ENCODE results near the gene CRLF2. TPM values are rescaled to one million over a fixed set of nuclear protein-coding genes. Genes with fewer than 3 reads are reported as not detected.
"Not testable (repeated sequence)": the region's sequence is repeated elsewhere in the genome, so short reads cannot be mapped to it uniquely, and the experiment has no call there.

CRLF2 gene
- total RNA-seq, 5 donors from 2014 or later (not counting 1 experiment from before 2014, with no cell fraction given): 0.48 to 1.9 (median 0.82) TPM

- H3K27me3 ChIP-seq (replicated peaks in 1 of 2; ENCODE audit: control insufficient read depth in 2 of 2, extremely low read depth in 1 of 2, insufficient read depth in 2 of 2, low read length in 1 of 2); H3K9me3 Mint-ChIP-seq; H3K4me3 ChIP-seq (ENCODE audit: control insufficient read depth in 1 of 2, extremely low read depth in 1 of 2, low read length in 1 of 2); H3K9me3 ChIP-seq; H3K4me1 ChIP-seq (ENCODE audit: control insufficient read depth in 1 of 2, extremely low read depth in 1 of 2, insufficient read depth in 2 of 2, low read length in 2 of 2); DNase-seq; ATAC-seq (replicated peaks in 1 of 4); H3K4me3 Mint-ChIP-seq; H3K36me3 ChIP-seq (ENCODE audit: control insufficient read depth in 2 of 2, extremely low read depth in 1 of 2, insufficient read depth in 1 of 2, low read length in 1 of 2); CTCF ChIA-PET; H3K36me3 Mint-ChIP-seq; H3K27ac ChIP-seq (ENCODE audit: low read length); POLR2A ChIA-PET; H3K27me3 Mint-ChIP-seq; H3K27ac Mint-ChIP-seq; H3K4me1 Mint-ChIP-seq: not testable (repeated sequence)
- 76% methylated on average over 15 of the region's 22 CpGs for WGBS (ENCODE audit: insufficient coverage)
Observed at GRCh38 chrX:1173435-1173834, 39.0 kb downstream of the CRLF2 start.

- ChIA-PET CTCF (no interaction called here), POLR2A (no interaction called here)
- Mint-ChIP-seq H3K36me3 (no peaks in the 10 kb centered on the region), H3K27ac (no peak overlapping the region), H3K9me3 (no peaks in the 10 kb centered on the region), H3K4me1 (peaks cover 1 to 10% (median 8%) of the 10 kb centered on the region in 3 donors), H3K27me3 (peaks cover 0 to 5% of the 10 kb centered on the region in 2 donors), H3K4me3 (no peak overlapping the region)
- WGBS (ENCODE audit: insufficient coverage): 75% methylated on average over 7 of the region's 13 CpGs
- no peaks in the 10 kb centered on the region for H3K36me3 ChIP-seq (ENCODE audit: control insufficient read depth in 2 of 2, extremely low read depth in 1 of 2, insufficient read depth in 1 of 2, low read length in 1 of 2)
- DNase-seq: no peak
- H3K27me3 ChIP-seq (replicated peaks in 1 of 2; ENCODE audit: control insufficient read depth in 2 of 2, extremely low read depth in 1 of 2, insufficient read depth in 2 of 2, low read length in 1 of 2): no peaks in the 10 kb centered on the region
- ATAC-seq (replicated peaks in 1 of 4): no peak
- H3K9me3 ChIP-seq: no peaks in the 10 kb centered on the region
- peaks cover 0 to 5% of the 10 kb centered on the region in 2 experiments for H3K4me1 ChIP-seq (ENCODE audit: control insufficient read depth in 1 of 2, extremely low read depth in 1 of 2, insufficient read depth in 2 of 2, low read length in 2 of 2)
- no peak overlapping the region for H3K27ac ChIP-seq (ENCODE audit: low read length)
- no peak overlapping the region for H3K4me3 ChIP-seq (ENCODE audit: control insufficient read depth in 1 of 2, extremely low read depth in 1 of 2, low read length in 1 of 2)
Observed at GRCh38 chrX:1172496-1172895, 40.0 kb downstream of the CRLF2 start.

- H3K27ac ChIP-seq (ENCODE audit: low read length); H3K4me3 Mint-ChIP-seq; CTCF ChIA-PET; POLR2A ChIA-PET; H3K36me3 Mint-ChIP-seq; ATAC-seq (replicated peaks in 1 of 4); H3K9me3 Mint-ChIP-seq; H3K4me1 ChIP-seq (ENCODE audit: control insufficient read depth in 1 of 2, extremely low read depth in 1 of 2, insufficient read depth in 2 of 2, low read length in 2 of 2); H3K27ac Mint-ChIP-seq; H3K4me3 ChIP-seq (ENCODE audit: control insufficient read depth in 1 of 2, extremely low read depth in 1 of 2, low read length in 1 of 2); H3K27me3 Mint-ChIP-seq; H3K36me3 ChIP-seq (ENCODE audit: control insufficient read depth in 2 of 2, extremely low read depth in 1 of 2, insufficient read depth in 1 of 2, low read length in 1 of 2); H3K9me3 ChIP-seq; DNase-seq; H3K27me3 ChIP-seq (replicated peaks in 1 of 2; ENCODE audit: control insufficient read depth in 2 of 2, extremely low read depth in 1 of 2, insufficient read depth in 2 of 2, low read length in 1 of 2): not testable (repeated sequence)
- WGBS (ENCODE audit: insufficient coverage): 80% methylated on average over 9 of the region's 13 CpGs
- peaks cover 4 to 15% (median 11%) of the 10 kb centered on the region in 3 donors for H3K4me1 Mint-ChIP-seq
Observed at GRCh38 chrX:1171915-1172314, 40.5 kb downstream of the CRLF2 start.

GRCh38 chrX:1170243-1170642, 42.2 kb downstream of the CRLF2 start:
- no peaks in the 10 kb centered on the region for H3K9me3 Mint-ChIP-seq
- no peak overlapping the region for H3K27ac Mint-ChIP-seq
- ATAC-seq (replicated peaks in 1 of 4) (no peak), DNase-seq (no peak)
- CTCF ChIA-PET: no interaction called here
- H3K36me3 ChIP-seq (ENCODE audit: control insufficient read depth in 2 of 2, extremely low read depth in 1 of 2, insufficient read depth in 1 of 2, low read length in 1 of 2): no peaks in the 10 kb centered on the region
- H3K4me3 Mint-ChIP-seq: no peak overlapping the region
- peaks cover 0 to 3% of the 10 kb centered on the region in 2 donors for H3K27me3 Mint-ChIP-seq
- peaks cover 9 to 16% (median 15%) of the 10 kb centered on the region in 3 donors for H3K4me1 Mint-ChIP-seq
- POLR2A ChIA-PET: no interaction called here
- no peaks in the 10 kb centered on the region for H3K36me3 Mint-ChIP-seq
- H3K9me3 ChIP-seq: no peaks in the 10 kb centered on the region
- no peak overlapping the region for H3K4me3 ChIP-seq (ENCODE audit: control insufficient read depth in 1 of 2, extremely low read depth in 1 of 2, low read length in 1 of 2)
- H3K27me3 ChIP-seq (replicated peaks in 1 of 2; ENCODE audit: control insufficient read depth in 2 of 2, extremely low read depth in 1 of 2, insufficient read depth in 2 of 2, low read length in 1 of 2): peaks cover 0 to 2% of the 10 kb centered on the region in 2 experiments
- no peak overlapping the region for H3K27ac ChIP-seq (ENCODE audit: low read length)
- peaks cover 4 to 9% of the 10 kb centered on the region in 2 experiments for H3K4me1 ChIP-seq (ENCODE audit: control insufficient read depth in 1 of 2, extremely low read depth in 1 of 2, insufficient read depth in 2 of 2, low read length in 2 of 2)
- WGBS (ENCODE audit: insufficient coverage): 92% methylated on average over 4 of the region's 11 CpGs

DNA sequence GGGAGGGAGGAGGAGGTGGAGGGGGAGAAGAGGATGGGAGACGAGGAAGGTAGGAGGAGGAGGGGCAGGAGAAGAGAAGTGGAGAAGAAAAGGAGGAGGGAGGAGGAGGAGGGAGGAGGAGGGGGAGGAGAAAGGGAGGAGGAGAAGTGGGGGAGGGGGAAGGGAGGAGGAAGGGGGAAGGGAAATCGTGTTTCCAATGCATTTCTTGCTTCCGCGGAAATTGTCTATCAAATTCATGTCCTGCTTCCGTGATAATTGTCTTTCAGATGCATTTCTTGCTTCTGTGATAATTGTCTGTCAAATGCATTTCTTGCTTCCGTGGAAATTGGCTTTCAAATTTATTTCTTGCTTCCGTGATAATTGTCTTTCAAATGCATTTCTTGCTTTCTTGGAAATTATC, 43.3 kb downstream of the CRLF2 start:
- no peaks in the 10 kb centered on the region for H3K9me3 Mint-ChIP-seq
- no peak overlapping the region for H3K4me3 Mint-ChIP-seq
- no peak for ATAC-seq (replicated peaks in 1 of 4)
- no peak overlapping the region for H3K27ac ChIP-seq (ENCODE audit: low read length)
- DNase-seq: no peak
- WGBS (ENCODE audit: insufficient coverage): 100% methylated on average over 1 of the region's 7 CpGs
- H3K27me3 ChIP-seq (replicated peaks in 1 of 2; ENCODE audit: control insufficient read depth in 2 of 2, extremely low read depth in 1 of 2, insufficient read depth in 2 of 2, low read length in 1 of 2): peaks cover 0 to 8% of the 10 kb centered on the region in 2 experiments
- H3K4me1 Mint-ChIP-seq: peaks cover 12 to 20% (median 15%) of the 10 kb centered on the region in 3 donors
- H3K27ac Mint-ChIP-seq: no peak overlapping the region
- H3K36me3 ChIP-seq (ENCODE audit: control insufficient read depth in 2 of 2, extremely low read depth in 1 of 2, insufficient read depth in 1 of 2, low read length in 1 of 2): no peaks in the 10 kb centered on the region
- ChIA-PET POLR2A (no interaction called here), CTCF (no interaction called here)
- H3K36me3 Mint-ChIP-seq: no peaks in the 10 kb centered on the region
- no peaks in the 10 kb centered on the region for H3K9me3 ChIP-seq
- peaks cover 0 to 7% of the 10 kb centered on the region in 2 donors for H3K27me3 Mint-ChIP-seq
- H3K4me3 ChIP-seq (ENCODE audit: control insufficient read depth in 1 of 2, extremely low read depth in 1 of 2, low read length in 1 of 2): no peak overlapping the region
- peaks cover 8 to 9% of the 10 kb centered on the region in 2 experiments for H3K4me1 ChIP-seq (ENCODE audit: control insufficient read depth in 1 of 2, extremely low read depth in 1 of 2, insufficient read depth in 2 of 2, low read length in 2 of 2)

DNA sequence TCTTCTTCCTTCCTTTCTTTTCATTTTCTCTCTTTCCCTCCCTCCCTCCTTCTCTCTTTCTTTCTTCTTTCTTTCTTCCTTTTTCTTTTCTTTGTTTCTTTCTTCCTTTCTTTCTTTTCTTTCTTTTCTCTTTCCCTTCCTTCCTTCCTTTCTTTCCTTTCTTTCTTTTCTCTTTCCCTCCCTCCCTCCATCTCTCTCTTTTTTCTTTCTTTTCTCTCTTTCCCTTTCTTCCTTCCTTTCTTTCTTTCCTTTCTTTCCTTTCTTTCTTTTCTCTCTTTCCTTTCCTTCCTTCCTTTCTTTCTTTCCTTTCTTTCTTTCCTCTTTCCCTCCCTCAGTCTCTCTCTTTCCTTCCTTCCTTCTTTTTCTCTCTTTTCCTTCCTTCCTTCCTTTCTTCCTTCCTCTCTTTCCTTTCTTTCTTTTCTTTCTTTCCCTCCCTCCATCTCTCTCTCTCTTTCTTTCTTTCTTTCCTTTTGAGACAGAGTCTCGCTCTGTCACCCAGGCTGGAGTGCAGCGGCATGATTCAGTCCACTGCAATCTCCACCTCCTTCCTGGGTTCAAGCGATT, 44.4 kb downstream of the CRLF2 start:
- H3K4me1 Mint-ChIP-seq: peaks cover 12 to 23% (median 21%) of the 10 kb centered on the region in 3 donors
- ATAC-seq (replicated peaks in 1 of 4) (no peak), DNase-seq (no peak)
- no peak overlapping the region for H3K4me3 Mint-ChIP-seq
- ChIA-PET CTCF (no interaction called here), POLR2A (no interaction called here)
- H3K27ac Mint-ChIP-seq: no peak overlapping the region
- H3K27ac ChIP-seq (ENCODE audit: low read length): no peak overlapping the region
- H3K4me3 ChIP-seq (ENCODE audit: control insufficient read depth in 1 of 2, extremely low read depth in 1 of 2, low read length in 1 of 2): no peak overlapping the region
- no peaks in the 10 kb centered on the region for H3K36me3 ChIP-seq (ENCODE audit: control insufficient read depth in 2 of 2, extremely low read depth in 1 of 2, insufficient read depth in 1 of 2, low read length in 1 of 2)
- peaks cover 8 to 9% of the 10 kb centered on the region in 2 experiments for H3K4me1 ChIP-seq (ENCODE audit: control insufficient read depth in 1 of 2, extremely low read depth in 1 of 2, insufficient read depth in 2 of 2, low read length in 2 of 2)
- 100% methylated on average over 1 of the region's 3 CpGs for WGBS (ENCODE audit: insufficient coverage)
- H3K27me3 ChIP-seq (replicated peaks in 1 of 2; ENCODE audit: control insufficient read depth in 2 of 2, extremely low read depth in 1 of 2, insufficient read depth in 2 of 2, low read length in 1 of 2): peaks cover 0 to 15% of the 10 kb centered on the region in 2 experiments
- peaks cover 4 to 11% of the 10 kb centered on the region in 2 donors for H3K27me3 Mint-ChIP-seq
- H3K9me3 ChIP-seq: no peaks in the 10 kb centered on the region
- no peaks in the 10 kb centered on the region for H3K9me3 Mint-ChIP-seq
- H3K36me3 Mint-ChIP-seq: no peaks in the 10 kb centered on the region

DNA sequence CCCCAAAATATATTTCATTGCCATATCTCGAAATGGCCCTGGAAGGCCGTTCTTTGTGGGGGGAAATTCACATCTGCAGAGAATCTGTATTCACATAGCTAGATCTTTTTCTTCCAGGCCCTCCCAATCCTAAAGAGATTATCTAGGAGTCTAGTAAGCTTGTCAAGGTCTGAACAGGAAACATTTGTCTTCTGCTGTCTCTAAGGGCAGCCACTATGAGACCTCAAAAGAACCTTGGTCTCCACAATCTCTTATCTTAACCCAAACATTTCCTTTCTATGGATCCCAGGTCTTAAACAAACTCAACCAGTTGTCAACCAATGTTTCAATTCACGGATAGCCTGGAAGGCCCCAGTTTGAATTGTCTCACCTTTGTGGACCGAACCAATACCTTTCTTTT, 45.0 kb downstream of the CRLF2 start:
- H3K36me3 ChIP-seq (ENCODE audit: control insufficient read depth in 2 of 2, extremely low read depth in 1 of 2, insufficient read depth in 1 of 2, low read length in 1 of 2): no peaks in the 10 kb centered on the region
- CTCF ChIA-PET: no interaction called here
- 6% methylated on average over 2 of the region's 4 CpGs for WGBS (ENCODE audit: insufficient coverage)
- Mint-ChIP-seq H3K36me3 (no peaks in the 10 kb centered on the region), H3K4me3 (no peak overlapping the region), H3K4me1 (peaks cover 12 to 25% (median 21%) of the 10 kb centered on the region in 3 donors), H3K27me3 (peaks cover 4 to 13% of the 10 kb centered on the region in 2 donors), H3K9me3 (no peaks in the 10 kb centered on the region), H3K27ac (no peak overlapping the region)
- H3K4me1 ChIP-seq (ENCODE audit: control insufficient read depth in 1 of 2, extremely low read depth in 1 of 2, insufficient read depth in 2 of 2, low read length in 2 of 2): peaks cover 8 to 9% of the 10 kb centered on the region in 2 experiments
- no peak overlapping the region for H3K4me3 ChIP-seq (ENCODE audit: control insufficient read depth in 1 of 2, extremely low read depth in 1 of 2, low read length in 1 of 2)
- no peak overlapping the region for H3K27ac ChIP-seq (ENCODE audit: low read length)
- POLR2A ChIA-PET: no interaction called here
- DNase-seq: no peak
- no peak for ATAC-seq (replicated peaks in 1 of 4)
- no peaks in the 10 kb centered on the region for H3K9me3 ChIP-seq
- H3K27me3 ChIP-seq (replicated peaks in 1 of 2; ENCODE audit: control insufficient read depth in 2 of 2, extremely low read depth in 1 of 2, insufficient read depth in 2 of 2, low read length in 1 of 2): peaks cover 0 to 16% of the 10 kb centered on the region in 2 experiments
